ENCODE results near the gene SEC61B. TPM values are rescaled to one million over a fixed set of nuclear protein-coding genes. Genes with fewer than 3 reads are reported as not detected.

Gene SEC61B
- total RNA-seq, 2 experiments from 2014 or later = 83.8 to 87.8 TPM

GRCh38 chr9:99199938-99200539 lies 22.0 kb upstream of the SEC61B start:
- DNase-seq (no peak), ATAC-seq (ENCODE audit: low read depth) (no peak)
- peaks cover 8% of the 10 kb centered on the region for H3K27me3 Mint-ChIP-seq
- no peaks in the 10 kb centered on the region for H3K9me3 Mint-ChIP-seq
- POLR2A ChIA-PET = no interaction called here
- no peak overlapping the region for H3K4me3 Mint-ChIP-seq
- peaks cover 10% of the 10 kb centered on the region for H3K4me1 Mint-ChIP-seq
- H3K27ac Mint-ChIP-seq = no peak overlapping the region
- H3K36me3 Mint-ChIP-seq = peaks cover 2% of the 10 kb centered on the region

GRCh38 chr9:99201603-99202002 lies 20.5 kb upstream of the SEC61B start:
- Mint-ChIP-seq H3K4me3 (no peak overlapping the region), H3K4me1 (peaks cover 4% of the 10 kb centered on the region), H3K27me3 (peaks cover 13% of the 10 kb centered on the region), H3K36me3 (no peaks in the 10 kb centered on the region), H3K9me3 (no peaks in the 10 kb centered on the region), H3K27ac (no peak overlapping the region)
- DNase-seq = no peak
- POLR2A ChIA-PET = no interaction called here
- no peak for ATAC-seq (ENCODE audit: low read depth)

- no peak for DNase-seq
- Mint-ChIP-seq H3K4me3 (no peak overlapping the region), H3K9me3 (peaks cover 2% of the 10 kb centered on the region), H3K4me1 (no peaks in the 10 kb centered on the region), H3K27me3 (peaks cover 29% of the 10 kb centered on the region), H3K36me3 (peaks cover 9% of the 10 kb centered on the region), H3K27ac (no peak overlapping the region)
- POLR2A ChIA-PET = no interaction called here
- no peak for ATAC-seq (ENCODE audit: low read depth)
Observed at GRCh38 chr9:99210572-99210971, 11.5 kb upstream of the SEC61B start.

GRCh38 chr9:99211746-99212145 lies 10.3 kb upstream of the SEC61B start:
- Mint-ChIP-seq H3K36me3 (peaks cover 9% of the 10 kb centered on the region), H3K4me1 (peaks cover 2% of the 10 kb centered on the region), H3K4me3 (no peak overlapping the region), H3K27me3 (peaks cover 26% of the 10 kb centered on the region), H3K27ac (no peak overlapping the region), H3K9me3 (peaks cover 2% of the 10 kb centered on the region)
- POLR2A ChIA-PET = no interaction called here
- no peak for ATAC-seq (ENCODE audit: low read depth)
- DNase-seq = no peak

- no peak for DNase-seq
- ATAC-seq (ENCODE audit: low read depth) = no peak
- H3K9me3 Mint-ChIP-seq = peaks cover 2% of the 10 kb centered on the region
- peaks cover 15% of the 10 kb centered on the region for H3K27me3 Mint-ChIP-seq
- H3K36me3 Mint-ChIP-seq = peaks cover 20% of the 10 kb centered on the region
- no peak overlapping the region for H3K27ac Mint-ChIP-seq
- no peak overlapping the region for H3K4me3 Mint-ChIP-seq
- H3K4me1 Mint-ChIP-seq = peaks cover 9% of the 10 kb centered on the region
- POLR2A ChIA-PET = no interaction called here
Observed at GRCh38 chr9:99213197-99213596, 8.9 kb upstream of the SEC61B start.

- H3K4me1 Mint-ChIP-seq = peaks cover 26% of the 10 kb centered on the region
- no peak for ATAC-seq (ENCODE audit: low read depth)
Observed at GRCh38 chr9:99216073-99216472, 6.0 kb upstream of the SEC61B start.

GRCh38 chr9:99220011-99220410 lies 2.1 kb upstream of the SEC61B start:
- Mint-ChIP-seq H3K36me3 (peaks cover 27% of the 10 kb centered on the region), H3K4me1 (peaks cover 47% of the 10 kb centered on the region), H3K9me3 (no peaks in the 10 kb centered on the region), H3K27ac (no peak overlapping the region), H3K27me3 (no peaks in the 10 kb centered on the region), H3K4me3 (peak overlapping the region; percentile 66)
- no peak for DNase-seq
- POLR2A ChIA-PET = no interaction called here
- ATAC-seq (ENCODE audit: low read depth) = no peak

More at GRCh38 chr9:99216073-99216472, 6.0 kb upstream of the SEC61B start:
- H3K36me3 Mint-ChIP-seq = peaks cover 27% of the 10 kb centered on the region
- DNase-seq = no peak
- no peak overlapping the region for H3K4me3 Mint-ChIP-seq
- peaks cover 2% of the 10 kb centered on the region for H3K27me3 Mint-ChIP-seq
- POLR2A ChIA-PET = interaction anchor here (0.6 kb wide), 1 partner anchor 50 kb away, joined by 3 read pairs; no protein-coding TSS in a partner anchor
- no peaks in the 10 kb centered on the region for H3K9me3 Mint-ChIP-seq
- no peak overlapping the region for H3K27ac Mint-ChIP-seq

GRCh38 chr9:99221266-99221620 lies 839 bp upstream of the SEC61B start:
- ATAC-seq (ENCODE audit: low read depth) = no peak
- H3K9me3 Mint-ChIP-seq = no peaks in the 10 kb centered on the region

GRCh38 chr9:99222416-99223270 lies 561 bp downstream of the SEC61B start:
- DNase-seq (no peak), ATAC-seq (ENCODE audit: low read depth) (no peak)
- Mint-ChIP-seq H3K4me3 (peak overlapping the region; percentile 97), H3K9me3 (no peaks in the 10 kb centered on the region), H3K27ac (peak overlapping the region; percentile 99), H3K27me3 (no peaks in the 10 kb centered on the region), H3K36me3 (peaks cover 17% of the 10 kb centered on the region), H3K4me1 (peaks cover 43% of the 10 kb centered on the region)
- POLR2A ChIA-PET = interaction anchor here (0.6 to 2.4 kb wide), 8 partner anchors 10 to 685 kb away, joined by 3 to 13 read pairs (median 4); partner anchors contain the start of gene NR4A3

More at GRCh38 chr9:99221266-99221620, 839 bp upstream of the SEC61B start:
- Mint-ChIP-seq H3K4me3 (peak overlapping the region; percentile 97), H3K27me3 (no peaks in the 10 kb centered on the region), H3K4me1 (peaks cover 50% of the 10 kb centered on the region), H3K36me3 (peaks cover 22% of the 10 kb centered on the region), H3K27ac (peak overlapping the region; percentile 81)
- DNase-seq = no peak
- POLR2A ChIA-PET = interaction anchor here (1.0 to 2.4 kb wide), 4 partner anchors 11 to 601 kb away, joined by 3 to 13 read pairs (median 4); partner anchors contain the start of gene NR4A3

- ATAC-seq (ENCODE audit: low read depth) (no peak), DNase-seq (no peak)
- peaks cover 38% of the 10 kb centered on the region for H3K4me1 Mint-ChIP-seq
- POLR2A ChIA-PET = no interaction called here
- H3K27ac Mint-ChIP-seq = no peak overlapping the region
- H3K27me3 Mint-ChIP-seq = no peaks in the 10 kb centered on the region
- H3K4me3 Mint-ChIP-seq = no peak overlapping the region
- no peaks in the 10 kb centered on the region for H3K9me3 Mint-ChIP-seq
- H3K36me3 Mint-ChIP-seq = peaks cover 21% of the 10 kb centered on the region
Observed at GRCh38 chr9:99224445-99224844, 2.4 kb downstream of the SEC61B start.

GRCh38 chr9:99226054-99226453 lies 4.0 kb downstream of the SEC61B start:
- DNase-seq = no peak
- H3K4me1 Mint-ChIP-seq = peaks cover 26% of the 10 kb centered on the region
- no peak overlapping the region for H3K4me3 Mint-ChIP-seq
- no peak for ATAC-seq (ENCODE audit: low read depth)
- no peak overlapping the region for H3K27ac Mint-ChIP-seq
- H3K27me3 Mint-ChIP-seq = no peaks in the 10 kb centered on the region
- no peaks in the 10 kb centered on the region for H3K9me3 Mint-ChIP-seq
- H3K36me3 Mint-ChIP-seq = peaks cover 24% of the 10 kb centered on the region
- POLR2A ChIA-PET = no interaction called here

- Mint-ChIP-seq H3K4me3 (no peak overlapping the region), H3K4me1 (peaks cover 4% of the 10 kb centered on the region), H3K27me3 (no peaks in the 10 kb centered on the region), H3K27ac (no peak overlapping the region), H3K9me3 (no peaks in the 10 kb centered on the region), H3K36me3 (peaks cover 27% of the 10 kb centered on the region)
- no peak for ATAC-seq (ENCODE audit: low read depth)
- no peak for DNase-seq
- POLR2A ChIA-PET = no interaction called here
Observed at GRCh38 chr9:99230206-99230605, 8.1 kb downstream of the SEC61B start.

GRCh38 chr9:99231711-99232110 lies 9.6 kb downstream of the SEC61B start:
- Mint-ChIP-seq H3K4me3 (no peak overlapping the region), H3K27me3 (no peaks in the 10 kb centered on the region), H3K36me3 (peaks cover 25% of the 10 kb centered on the region), H3K9me3 (no peaks in the 10 kb centered on the region), H3K4me1 (peaks cover 12% of the 10 kb centered on the region), H3K27ac (no peak overlapping the region)
- POLR2A ChIA-PET = interaction anchor here (1.0 to 2.6 kb wide), 2 partner anchors 10 to 27 kb away, joined by 3 to 13 read pairs; partner anchors contain the start of genes ALG2 and SEC61B
- ATAC-seq (ENCODE audit: low read depth) (peak; percentile 68), DNase-seq (peak; percentile 50)

GRCh38 chr9:99234618-99235017 lies 12.5 kb downstream of the SEC61B start:
- H3K27me3 Mint-ChIP-seq = no peaks in the 10 kb centered on the region
- POLR2A ChIA-PET = interaction anchor here (0.7 kb wide), 1 partner anchor 13 kb away, joined by 3 read pairs; the partner anchor contains the start of genes ALG2 and SEC61B
- ATAC-seq (ENCODE audit: low read depth) (no peak), DNase-seq (no peak)
- no peak overlapping the region for H3K27ac Mint-ChIP-seq
- H3K9me3 Mint-ChIP-seq = peaks cover 2% of the 10 kb centered on the region
- no peak overlapping the region for H3K4me3 Mint-ChIP-seq
- H3K4me1 Mint-ChIP-seq = peaks cover 14% of the 10 kb centered on the region
- peaks cover 19% of the 10 kb centered on the region for H3K36me3 Mint-ChIP-seq

All from activated naive CD8-positive, alpha-beta T cell treated with anti-CD3 and anti-CD28 coated beads, Interleukin-2, amount 10 ng/mL, durations not matched to agents 7 days and 5 days (primary cell).